Glomerular visceral epithelial cell (primary cell): Measurements from ENCODE around the gene ACAP1.
"Not testable (repeated sequence)": the region's sequence is repeated elsewhere in the genome, so short reads cannot be mapped to it uniquely, and the experiment has no call there.

Experiments used
- DNase-seq: peaks from one replicate; pipeline ENCODE4 v3.0.0-alpha.2; 2016; ENCODE audit errors: extremely low spot score

The ACAP1 gene

DNA sequence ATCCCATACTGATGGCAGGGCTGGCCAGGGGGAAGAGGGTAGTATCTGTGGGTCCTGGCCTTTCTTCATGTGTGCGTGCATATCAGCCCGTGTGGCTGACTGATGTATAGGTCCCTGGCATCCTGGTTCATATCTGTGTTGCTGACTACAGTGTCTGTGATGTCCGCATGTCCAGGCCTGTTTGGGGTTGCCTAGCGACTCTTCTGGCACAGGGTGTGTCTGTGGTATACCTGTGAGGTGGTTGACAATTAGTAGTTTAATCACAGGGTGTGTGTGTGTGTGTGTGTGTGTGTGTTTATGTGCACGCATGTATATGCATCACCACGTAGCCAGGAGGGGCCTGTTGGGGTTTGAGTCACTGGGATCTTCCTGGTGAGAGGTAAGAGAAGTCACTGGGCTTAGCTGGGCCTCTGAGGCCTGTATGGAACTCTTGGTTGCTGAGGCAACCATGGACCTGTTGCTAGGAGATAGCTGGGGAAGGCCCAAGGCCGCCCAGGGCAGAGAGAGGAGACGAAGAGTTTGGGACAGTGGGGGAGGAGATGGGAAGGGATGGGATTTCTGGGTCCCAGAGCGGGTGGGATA is 18.0 kb downstream of the ACAP1 start:
- peak; percentile 44 for DNase-seq

DNA sequence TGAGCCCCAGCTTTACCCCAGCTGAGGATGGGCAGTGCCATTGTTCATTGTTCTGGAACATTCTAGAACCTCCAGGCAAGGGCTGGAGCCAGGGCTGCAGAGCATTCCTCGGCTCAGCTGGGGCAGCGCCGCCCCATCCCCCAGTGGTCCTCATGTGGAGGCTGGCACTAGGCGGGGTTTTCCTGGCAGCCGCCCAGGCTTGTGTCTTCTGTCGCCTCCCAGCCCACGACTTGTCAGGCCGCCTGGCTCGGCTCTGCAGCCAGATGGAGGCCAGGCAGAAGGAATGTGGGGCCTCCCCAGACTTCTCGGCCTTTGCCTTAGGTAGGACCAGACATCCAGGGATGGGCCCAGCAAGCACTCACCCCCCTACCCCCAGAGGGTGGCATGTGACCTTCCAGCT is 18.7 kb downstream of the ACAP1 start, which contains the start of gene TMEM95:
TMEM95 (plus strand) TSS at position 104 of the 400 bp plus-strand sequence; CDS start at position 153, 49 bp downstream.
- DNase-seq: peak; percentile 53

DNA sequence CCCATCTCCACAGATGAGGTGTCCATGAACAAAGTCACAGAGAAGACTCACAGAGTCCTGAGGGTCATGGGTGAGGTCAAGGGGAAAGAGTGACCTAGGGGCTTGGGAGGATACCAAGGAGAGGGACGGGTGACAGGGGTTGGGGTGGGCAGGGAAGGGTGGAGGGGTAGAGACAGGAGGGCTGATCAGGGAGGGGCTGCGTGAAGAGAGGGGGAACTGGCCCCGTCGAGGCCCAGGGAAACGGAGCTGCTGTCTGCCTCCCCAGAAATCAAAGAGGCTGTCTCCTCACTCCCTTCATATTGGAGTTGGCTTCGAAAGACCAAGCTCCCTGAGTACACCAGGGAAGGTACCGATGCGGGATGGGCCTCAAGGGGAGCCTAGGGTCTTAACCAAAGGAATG is 19.2 kb downstream of the ACAP1 start:
- DNase-seq: no peak

DNA sequence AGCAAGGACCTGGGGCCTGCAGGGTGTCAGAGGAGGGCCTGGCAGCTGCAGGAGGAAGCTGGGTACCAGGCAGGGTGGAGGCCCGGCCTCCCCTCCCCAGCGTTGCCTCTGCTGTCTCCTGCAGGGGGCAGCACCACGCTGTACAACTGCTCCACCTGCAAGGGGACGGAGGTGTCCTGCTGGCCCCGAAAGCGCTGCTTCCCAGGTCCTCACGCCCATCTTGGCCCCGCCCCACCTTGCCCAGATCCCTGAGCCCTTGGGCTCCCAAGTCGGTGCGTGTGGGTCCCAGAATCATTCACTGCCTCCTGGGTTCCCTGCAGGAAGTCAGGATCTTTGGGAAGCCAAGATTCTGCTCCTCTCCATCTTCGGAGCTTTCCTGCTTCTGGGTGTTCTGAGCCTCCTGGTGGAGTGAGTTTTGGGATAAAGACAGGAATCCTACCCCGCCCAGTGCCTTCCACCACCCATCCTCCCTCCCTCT is 19.8 kb downstream of the ACAP1 start:
- DNase-seq: peak; percentile 75

DNA sequence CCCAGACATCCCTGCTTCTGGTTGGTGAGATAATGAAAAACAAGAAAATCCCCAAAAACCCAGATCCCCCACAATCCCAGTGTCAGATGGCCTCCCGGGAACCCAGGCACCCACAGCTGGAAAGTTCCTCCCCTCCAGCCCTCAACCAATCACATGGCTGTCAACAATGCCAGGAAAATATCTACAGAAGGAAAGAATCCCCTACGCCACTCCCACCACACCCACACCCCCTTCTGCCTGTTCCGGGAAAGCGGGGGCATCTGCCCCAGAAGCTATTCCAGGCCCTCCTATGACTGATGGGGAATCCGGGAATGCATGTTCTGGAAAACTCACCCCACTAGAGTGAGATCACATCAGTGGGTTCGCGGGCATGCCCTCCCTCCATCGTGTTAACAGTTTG is 20.4 kb downstream of the ACAP1 start:
- no peak for DNase-seq

DNA sequence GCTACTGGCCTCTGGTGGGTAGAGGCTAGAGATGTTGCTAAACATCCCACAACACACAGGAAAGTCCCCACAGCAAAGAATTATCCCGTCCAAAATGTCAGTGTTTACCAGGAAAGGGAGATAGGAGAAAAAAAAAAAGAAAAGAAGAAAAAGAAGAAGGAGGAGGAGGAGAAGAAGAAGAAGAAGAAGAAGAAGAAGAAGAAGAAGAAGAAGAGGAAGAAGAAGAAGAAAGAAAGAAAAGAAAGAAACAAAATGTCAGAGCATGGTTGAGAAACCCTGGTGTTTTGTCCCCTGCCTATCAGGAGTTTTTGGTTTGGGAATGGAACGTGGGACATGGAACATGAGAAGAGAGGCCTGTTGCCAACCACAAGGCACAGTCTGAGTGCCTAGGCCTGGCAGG is 21.1 kb downstream of the ACAP1 start:
- DNase-seq: no peak

DNA sequence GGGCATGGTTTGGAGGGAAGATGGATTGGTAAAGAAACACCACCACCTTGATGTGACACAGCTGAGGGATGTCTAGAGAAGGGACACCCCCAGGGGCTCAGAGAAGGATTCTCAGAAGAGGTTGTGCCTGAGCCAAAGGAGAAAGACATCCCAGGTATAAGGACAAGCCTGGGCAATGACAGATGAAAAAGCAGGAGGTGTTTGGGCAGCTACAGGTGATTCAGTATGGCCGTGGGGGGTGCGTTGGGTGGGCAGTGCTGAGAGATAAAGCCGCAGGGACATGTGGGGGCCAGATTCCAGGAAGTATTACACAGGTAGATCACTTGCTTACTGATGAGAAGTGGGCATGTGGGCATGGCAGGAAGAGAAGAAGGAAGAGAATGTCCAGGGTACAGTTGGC is 25.6 kb downstream of the ACAP1 start:
- DNase-seq: no peak

DNA sequence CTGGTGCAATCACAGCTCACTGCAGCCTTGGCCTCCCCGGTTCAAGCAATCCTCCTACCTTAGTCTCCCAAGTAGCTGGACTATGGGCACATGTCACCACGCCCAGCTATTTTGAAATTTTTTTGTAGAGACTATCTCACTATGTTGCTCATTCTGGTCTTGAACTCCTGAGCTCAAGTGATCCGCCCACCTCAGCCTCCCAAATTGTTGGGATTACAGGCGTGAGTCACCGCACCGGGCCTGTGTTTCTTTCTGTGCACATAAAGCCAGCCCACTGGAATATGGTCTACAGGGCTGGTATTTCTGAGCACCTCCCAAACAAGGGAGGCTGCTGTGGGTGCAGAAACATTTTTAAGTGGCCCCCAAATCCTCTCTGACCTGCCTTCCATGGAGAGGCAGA is 27.0 kb downstream of the ACAP1 start:
- no peak for DNase-seq

DNA sequence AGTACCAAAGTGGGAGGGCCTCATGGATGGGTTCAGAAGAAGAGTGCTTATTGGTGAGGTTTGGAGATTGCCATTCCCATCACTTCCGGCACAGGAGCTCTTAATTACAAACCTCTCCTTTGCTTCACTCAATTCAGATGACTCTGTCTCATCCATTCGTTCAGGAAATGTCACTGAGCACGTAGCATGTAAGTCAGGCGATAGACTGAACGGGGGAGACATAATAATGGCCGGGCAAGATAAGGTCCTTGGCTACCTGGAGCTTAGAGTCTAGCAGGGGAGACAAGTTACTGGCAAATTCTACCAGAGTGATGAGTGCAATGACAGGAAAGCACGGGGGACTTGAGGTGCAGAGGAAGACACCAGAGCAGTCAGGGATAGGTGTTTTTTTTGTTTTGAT is 29.6 kb downstream of the ACAP1 start:
- not testable (repeated sequence) for DNase-seq

DNA sequence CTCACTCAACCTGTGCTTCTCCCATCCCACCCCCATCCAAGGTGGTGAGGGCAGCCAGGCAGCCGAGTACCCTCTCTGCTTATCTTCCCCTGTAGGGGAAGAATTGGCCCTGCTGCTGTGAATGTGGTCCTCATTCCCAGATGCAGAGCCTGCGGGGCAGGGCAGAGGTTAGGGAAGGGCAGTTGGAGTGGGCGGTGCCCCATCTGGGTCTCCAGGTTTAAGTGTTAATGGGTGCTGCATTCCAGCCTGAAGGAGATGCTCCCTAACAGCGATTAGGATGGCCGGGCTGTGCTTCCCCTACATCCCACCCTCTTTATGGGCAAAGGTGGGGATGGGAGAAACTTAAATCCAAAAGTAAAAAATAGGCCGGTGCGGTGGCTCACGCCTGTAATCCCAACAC is 30.8 kb downstream of the ACAP1 start:
- no peak for DNase-seq

DNA sequence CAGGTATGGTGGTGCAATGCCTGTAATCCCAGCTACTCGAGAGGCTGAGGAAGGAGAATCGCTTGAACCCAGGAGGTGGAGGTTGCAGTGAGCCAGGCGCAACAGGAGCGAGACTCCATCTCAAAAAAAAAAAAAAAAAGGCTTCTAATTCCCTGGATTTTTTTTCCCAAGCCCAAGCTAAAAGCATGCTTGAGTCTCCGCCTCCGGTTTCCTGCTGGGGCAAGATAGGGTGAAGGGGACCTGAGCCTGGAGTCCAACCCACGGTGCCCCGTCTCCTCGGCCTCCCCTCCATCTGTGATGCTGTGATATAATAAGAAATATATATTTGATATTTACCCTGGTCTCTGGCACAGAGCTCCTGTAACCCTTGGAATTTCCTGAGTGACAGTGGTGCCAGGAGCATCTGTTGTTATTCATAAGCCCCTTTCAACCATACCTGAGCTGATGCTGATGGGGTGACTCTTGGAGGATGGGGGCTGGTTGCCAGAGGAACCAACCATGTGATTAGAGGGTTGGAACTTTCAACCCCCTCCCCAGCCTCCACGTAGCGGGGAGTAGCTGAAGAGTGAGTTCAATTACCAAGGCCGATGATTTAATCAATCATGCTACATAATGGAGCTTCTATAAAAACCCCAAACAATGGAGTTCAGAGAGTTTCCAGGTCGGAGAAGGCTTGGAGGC is 31.7 kb downstream of the ACAP1 start:
- no peak for DNase-seq

DNA sequence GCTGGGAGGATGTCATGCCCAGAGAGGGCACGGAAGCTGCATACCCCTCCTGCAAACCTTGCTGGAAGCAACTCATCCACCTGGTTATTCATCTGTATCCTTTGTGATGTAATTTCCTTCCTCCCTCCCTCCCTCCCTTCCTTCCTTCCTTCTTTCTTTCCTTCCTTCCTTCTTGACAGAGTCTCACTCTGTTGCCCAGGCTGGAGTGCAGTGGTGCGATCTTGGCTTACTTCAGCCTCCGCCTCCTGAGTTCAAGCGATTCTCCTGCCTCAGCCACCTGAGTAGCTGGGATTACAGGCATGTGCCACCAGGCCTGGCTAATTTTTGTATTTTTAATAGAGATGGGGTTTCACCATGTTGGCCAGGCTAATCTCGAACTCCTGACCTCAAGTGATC is 32.3 kb downstream of the ACAP1 start:
- DNase-seq: not testable (repeated sequence)

DNA sequence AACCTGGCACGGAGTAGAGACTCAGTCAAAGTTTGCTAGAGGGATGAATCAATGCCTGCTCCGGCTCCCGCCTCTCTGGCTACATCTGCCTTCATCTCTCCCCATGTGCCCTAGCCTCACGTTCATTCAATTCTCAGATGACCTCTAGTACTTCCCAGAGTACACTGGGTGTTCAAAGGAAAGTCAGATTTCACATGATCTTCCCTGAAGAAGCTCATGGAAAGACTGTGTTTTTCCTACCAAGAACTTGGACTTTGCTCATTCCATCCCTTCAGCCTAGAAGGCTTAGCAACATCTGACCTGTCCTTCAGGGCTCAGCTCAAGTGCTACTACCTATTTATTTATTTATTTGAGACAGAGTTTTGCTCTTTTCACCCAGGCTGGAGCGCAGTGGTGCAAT is 33.5 kb downstream of the ACAP1 start:
- DNase-seq: no peak

DNA sequence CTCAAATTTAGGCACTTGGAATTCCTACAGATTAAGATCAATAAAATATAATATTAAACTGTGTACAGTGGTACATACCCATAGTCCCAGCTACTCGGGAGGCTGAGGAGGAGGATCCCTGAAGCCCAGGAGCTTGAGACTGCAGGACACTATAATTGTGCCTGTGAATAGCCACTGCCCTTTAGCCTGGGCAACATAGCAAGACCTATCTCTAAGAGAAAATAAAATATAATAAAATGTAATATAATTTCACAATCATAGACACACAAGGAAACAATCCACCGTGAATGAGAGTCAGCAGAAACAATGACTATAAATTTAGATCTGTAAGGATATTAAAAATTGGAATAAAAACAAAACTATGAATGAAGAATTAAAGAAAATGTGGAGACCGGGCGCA is 34.5 kb downstream of the ACAP1 start:
- no peak for DNase-seq

DNA sequence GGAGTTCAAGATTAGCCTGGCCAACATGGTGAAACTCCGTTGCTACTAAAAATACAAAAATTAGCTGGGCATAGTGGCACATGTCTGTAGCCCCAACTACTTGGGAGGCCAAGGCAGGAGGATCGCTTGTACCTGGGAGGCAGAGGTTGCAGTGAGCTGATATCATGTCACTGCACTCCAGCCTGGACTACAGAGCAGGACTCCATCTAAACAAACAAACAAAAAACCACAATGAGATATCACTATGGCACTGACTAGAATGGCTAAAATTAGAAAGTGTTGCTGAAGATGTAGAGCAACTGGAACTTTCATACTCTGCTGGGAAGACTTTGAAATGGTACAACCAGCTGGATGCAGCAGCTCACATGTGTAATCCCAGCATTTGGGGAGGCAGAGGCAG is 38.0 kb downstream of the ACAP1 start:
- DNase-seq: no peak

DNA sequence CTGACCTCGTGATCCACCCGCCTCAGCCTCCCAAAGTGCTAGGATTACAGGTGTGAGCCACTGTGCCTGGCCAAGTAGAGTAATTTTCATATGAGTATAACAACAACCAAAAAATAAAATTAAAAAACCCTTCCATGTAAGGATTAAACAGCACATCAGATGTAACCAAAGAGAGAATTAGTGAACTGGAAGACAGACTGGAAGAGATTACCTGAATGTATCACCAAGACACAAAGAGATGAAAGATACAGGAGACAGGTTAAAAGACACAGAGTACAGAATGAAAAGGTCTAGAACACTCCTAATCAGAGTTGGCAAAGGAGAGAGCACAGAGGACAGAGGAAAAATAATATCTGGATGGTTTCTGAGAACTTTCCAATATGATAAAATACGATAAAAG is 42.8 kb downstream of the ACAP1 start:
- no peak for DNase-seq

DNA sequence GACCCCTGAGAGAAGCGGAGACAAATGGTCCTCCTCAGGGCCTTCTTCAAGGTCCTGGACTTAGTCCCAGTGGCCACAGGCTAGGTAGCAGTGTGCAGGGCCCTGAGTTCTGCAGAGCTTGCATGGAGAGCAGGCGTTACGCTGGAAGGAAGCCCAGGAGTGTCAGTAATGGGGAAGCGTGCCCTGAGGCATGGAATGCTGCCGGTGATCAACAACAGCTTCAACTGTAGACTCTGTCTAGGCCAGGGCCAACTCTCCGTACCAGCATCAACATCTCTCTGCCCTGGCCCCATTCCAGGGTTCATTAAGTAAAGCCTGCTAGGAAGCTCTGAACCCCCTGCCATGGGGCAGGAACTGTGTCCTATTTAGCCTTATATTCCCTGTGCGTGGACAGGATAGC is 44.0 kb downstream of the ACAP1 start:
- peak; percentile 15 for DNase-seq

DNA sequence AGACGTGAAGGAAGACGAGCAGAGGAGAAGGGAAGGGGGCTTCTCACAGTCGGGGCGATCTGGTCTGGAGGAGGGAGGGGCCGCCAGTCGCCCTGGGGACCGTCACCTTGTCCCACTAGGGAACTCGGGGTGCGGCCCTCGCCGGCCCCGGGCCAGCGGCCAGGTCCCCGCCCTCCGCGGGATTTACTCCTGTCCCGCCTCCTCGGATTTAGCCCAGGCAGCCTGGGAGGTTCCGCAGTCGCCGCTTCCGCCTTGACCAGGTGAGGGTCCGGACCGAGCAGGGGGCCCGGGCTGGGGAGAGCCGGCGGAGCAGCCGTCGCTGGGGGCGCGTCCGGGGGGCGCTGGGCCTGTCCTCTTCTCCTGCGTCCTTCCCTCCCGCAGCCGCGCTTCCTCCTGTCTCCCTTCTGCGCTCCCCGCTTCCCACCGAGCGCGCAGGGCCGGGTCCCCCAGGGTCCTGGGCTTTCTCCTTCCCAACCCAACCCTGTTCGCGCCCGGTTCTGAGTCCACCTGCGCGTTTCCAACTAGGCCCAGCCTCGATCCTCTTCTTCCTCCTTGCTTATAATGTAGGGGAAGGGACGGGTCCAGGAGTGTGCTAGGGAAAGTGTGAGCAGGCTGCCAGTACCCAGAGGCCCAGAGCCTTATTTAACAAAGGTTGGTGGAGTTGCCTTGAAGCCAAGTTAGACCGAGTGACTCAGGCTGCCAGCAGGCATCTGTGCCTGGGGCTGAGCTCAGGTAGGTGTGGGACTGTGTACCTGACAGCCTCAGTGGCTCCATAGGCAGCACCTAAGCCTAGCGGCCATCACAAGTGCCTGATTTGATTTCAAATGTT is 44.7 kb downstream of the ACAP1 start, which contains the start of gene TNK1:
TNK1 (plus strand) TSS at position 235 of the 829 bp plus-strand sequence. CDS start 1,838 bp downstream, outside the sequence.
- DNase-seq: peak; percentile 58

DNA sequence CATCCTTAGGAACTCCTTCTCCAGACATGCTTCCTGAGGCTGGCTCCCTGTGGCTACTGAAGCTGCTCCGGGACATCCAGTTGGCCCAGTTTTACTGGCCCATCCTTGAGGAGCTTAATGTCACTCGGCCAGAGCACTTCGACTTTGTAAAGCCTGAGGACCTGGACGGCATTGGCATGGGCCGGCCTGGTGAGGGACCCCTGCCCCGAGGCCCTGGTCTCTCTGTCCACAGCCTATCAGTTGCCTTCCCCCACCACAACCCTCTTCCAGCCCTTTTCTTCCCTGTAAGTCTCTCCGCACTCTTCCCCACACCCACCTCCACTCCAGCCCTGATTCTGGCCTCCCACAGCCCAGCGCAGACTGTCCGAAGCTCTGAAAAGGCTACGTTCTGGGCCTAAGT is 46.6 kb downstream of the ACAP1 start:
- DNase-seq: no peak

DNA sequence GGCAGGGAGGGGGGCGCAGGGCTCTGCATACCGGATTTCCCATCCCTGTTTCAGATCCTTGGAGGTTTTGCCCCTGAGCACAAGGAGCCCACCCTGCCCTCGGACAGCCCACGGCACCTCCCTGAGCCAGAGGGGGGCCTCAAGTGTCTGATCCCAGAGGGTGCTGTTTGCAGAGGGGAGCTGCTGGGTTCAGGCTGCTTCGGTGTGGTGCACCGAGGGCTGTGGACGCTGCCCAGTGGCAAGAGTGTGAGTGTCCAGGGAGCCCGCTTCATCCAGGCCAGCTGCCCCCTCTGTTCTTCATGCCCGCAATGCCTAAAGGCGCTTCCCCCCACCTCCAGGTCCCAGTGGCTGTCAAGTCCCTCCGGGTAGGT is 47.0 kb downstream of the ACAP1 start:
- no peak for DNase-seq

DNA sequence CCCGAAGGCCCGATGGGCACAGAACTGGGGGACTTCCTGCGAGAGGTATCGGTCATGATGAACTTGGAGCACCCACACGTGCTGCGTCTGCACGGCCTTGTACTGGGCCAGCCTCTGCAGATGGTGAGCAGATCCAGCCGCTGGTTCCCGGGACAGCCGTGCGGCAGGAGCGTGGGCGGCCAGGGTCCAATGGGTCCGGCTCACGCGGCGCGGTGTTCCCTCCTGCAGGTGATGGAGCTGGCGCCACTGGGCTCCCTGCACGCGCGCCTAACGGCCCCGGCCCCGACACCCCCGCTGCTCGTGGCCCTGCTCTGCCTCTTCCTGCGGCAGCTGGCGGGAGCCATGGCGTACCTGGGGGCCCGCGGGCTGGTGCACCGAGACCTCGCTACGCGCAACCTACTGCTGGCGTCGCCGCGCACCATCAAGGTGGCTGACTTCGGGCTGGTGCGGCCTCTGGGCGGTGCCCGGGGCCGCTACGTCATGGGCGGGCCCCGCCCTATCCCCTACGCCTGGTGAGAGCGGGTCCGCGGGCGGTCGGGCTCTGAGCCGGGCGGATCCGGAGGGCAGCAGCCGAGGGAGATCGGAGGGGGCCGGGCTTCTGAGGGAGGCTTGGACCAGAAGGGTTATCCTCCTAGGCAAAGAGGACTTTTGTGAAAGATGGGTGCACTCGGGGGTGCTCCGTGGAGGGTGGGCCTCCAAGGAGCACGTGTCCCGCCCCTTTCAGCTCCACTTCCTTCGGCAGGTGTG is 47.6 kb downstream of the ACAP1 start:
- DNase-seq: no peak

DNA sequence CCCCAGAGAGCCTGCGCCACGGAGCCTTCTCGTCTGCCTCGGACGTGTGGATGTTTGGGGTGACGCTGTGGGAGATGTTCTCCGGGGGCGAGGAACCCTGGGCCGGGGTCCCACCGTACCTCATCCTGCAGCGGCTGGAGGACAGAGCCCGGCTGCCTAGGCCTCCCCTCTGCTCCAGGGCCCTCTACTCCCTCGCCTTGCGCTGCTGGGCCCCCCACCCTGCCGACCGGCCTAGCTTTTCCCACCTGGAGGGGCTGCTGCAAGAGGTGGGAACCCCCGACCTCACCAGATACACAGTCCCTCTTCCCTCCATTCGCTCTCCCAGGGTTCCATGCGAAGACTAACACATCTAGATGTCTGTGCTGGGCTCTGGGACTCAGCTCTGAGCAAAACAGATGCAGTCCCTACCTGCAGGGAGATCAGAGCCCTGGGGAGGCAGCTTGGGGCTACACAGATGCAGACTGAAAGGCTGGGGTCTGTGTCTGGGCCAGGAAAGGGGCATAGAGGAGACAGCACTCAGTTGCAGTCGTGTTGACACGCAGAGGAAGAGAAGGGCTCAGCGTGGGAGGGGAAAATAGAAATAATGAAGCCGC is 48.3 kb downstream of the ACAP1 start:
- no peak for DNase-seq
